Smooth muscle cell of trachea (primary cell): ENCODE data around the gene TTC23. TPM values are rescaled to one million over a fixed set of nuclear protein-coding genes. Genes with fewer than 3 reads are reported as not detected.

Experiments used
- total RNA-seq: library from RNA; depleted of rRNA; stranded (reverse); fragments of >200 nt; gene quantifications from 2 replicates; pipeline ENCODE4 v1.2.1, GENCODE V29; 2014

The TTC23 gene
- 30.6 and 35.6 TPM in 2 replicates for total RNA-seq

DNA sequence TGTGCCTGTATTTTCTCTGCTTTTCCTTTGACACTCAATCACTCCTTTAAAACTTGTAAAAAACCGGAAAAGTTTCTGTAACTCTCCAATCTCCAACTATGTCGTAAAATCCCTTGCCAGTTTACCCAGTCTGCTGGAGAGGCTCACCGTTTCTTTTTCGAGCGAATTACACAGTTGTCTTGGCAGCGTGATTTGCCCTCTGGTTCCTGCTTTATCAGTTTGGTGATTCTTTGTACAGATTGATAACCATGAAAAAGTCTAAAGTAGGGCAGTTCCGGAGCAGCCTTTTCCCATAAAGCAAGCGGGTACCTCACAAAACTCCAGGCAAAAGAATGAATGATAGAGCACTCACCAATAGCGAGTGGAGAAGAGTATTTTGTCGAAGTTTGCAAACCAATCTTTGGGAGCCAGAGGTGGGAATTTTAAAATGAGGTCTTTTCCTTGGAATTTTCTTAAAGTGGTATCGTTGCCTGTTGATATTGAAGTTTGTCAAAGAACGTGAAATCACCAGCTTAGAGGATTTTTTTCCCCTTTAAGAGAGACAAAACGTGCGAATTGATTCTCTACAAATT lies at the start of gene TTC23:
TSS of gene TTC23 (minus strand) at position 312 of the 572 bp plus-strand sequence. CDS start 20,869 bp downstream, outside the sequence.

GRCh38 chr15:99250857-99251841 lies 1.8 kb upstream of the TTC23 start, which contains the start of gene LRRC28:
LRRC28 (plus strand) TSS chr15:99251481; CDS start chr15:99255958, 4,477 bp downstream.

GRCh38 chr15:99104788-99105513 lies 144.4 kb downstream of the TTC23 start, which contains the start of gene SYNM:
SYNM (plus strand) TSS chr15:99105080; CDS start chr15:99105200, 120 bp downstream.

Other genes with a start within 250 kb of the TTC23 start
- gene PGPEP1L, start 241.8 kb downstream of the TTC23 start, total RNA-seq, result not detected in 2 replicates
- 5.4 and 6.3 TPM in 2 replicates for gene SYNM, start 144.5 kb downstream of the TTC23 start, total RNA-seq
- 18.7 and 25.2 TPM in 2 replicates for gene LRRC28, start 1.9 kb upstream of the TTC23 start, total RNA-seq